ENCODE measurements around the gene STX11.

The STX11 gene

DNA sequence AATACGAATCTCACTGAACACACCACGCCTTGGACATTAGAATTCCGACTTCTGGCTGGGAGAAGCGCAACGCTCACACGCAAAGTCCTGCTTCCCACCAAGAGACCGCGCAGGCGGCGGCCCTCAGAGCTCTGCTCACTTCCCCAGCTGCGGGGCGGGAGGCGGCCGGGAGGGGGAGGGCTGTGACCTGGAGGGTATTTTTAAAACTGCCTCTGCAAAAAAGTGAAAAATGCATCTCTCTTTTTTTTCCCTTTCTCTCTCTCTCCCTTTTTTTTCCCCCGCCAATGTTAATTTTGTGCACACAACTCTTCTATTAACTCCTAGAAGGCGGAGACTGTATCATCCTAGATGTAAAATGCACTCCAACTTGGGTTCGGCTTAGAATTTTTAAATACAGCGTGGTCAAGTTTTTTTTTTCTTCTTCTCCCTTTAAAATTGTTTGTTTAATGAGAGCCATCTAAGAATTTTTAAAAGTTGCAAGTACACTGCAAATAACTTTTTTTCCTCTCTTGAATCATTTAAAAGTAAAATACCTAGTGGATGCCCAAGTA, 66.4 kb downstream of the STX11 start:
- peak overlapping the region; percentile 73 to 86 for H3K9ac ChIP-seq (ENCODE audit: low read depth in 1 of 2, low read length in 2 of 2)
- no peaks in the 10 kb centered on the region for H3K36me3 ChIP-seq (ENCODE audit: control insufficient read depth in 1 of 2, insufficient read depth in 2 of 2, low read length in 2 of 2)

DNA sequence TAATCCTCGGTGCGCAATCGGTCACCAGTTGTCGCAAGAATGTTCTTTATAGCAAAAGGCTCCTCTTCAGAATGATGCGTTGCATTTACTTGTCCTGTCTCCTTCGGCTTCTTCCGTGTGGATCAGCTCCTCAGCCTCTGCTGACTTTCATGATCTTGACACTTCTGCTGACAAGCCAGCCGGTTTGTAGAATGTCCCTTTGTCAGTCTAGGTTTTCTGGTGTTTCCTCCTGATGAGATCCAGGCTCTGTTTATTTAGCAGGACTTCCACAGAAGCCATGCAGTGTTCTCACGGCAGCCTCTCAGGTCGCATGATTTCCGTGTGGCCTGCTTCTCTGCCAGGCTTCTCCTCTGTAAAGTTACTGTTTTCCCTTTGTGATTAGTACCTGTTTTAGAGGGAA, 66.9 kb downstream of the STX11 start:
- Histone ChIP-seq H3K36me3 (ENCODE audit: control insufficient read depth in 1 of 2, insufficient read depth in 2 of 2, low read length in 2 of 2) (no peaks in the 10 kb centered on the region), H3K4me1 (ENCODE audit: control insufficient read depth in 1 of 2, insufficient read depth in 2 of 2, low read length in 2 of 2) (peaks cover 9 to 10% of the 10 kb centered on the region in 2 donors), H3K9me3 (ENCODE audit: control insufficient read depth in 1 of 2, low read length in 2 of 2) (peaks cover 0 to 5% of the 10 kb centered on the region in 2 donors), H3K9ac (ENCODE audit: low read depth in 1 of 2, low read length in 2 of 2) (no peak overlapping the region), H3K4me3 (ENCODE audit: low read depth in 1 of 2, low read length in 2 of 2) (no peak overlapping the region), H3K27ac (ENCODE audit: low read depth, low read length) (no peak overlapping the region), H3K27me3 (ENCODE audit: control insufficient read depth in 1 of 2, insufficient read depth in 2 of 2, low read length in 2 of 2) (no peaks in the 10 kb centered on the region)

More for the DNA sequence above, 66.4 kb downstream of the STX11 start:
- peaks cover 0 to 5% of the 10 kb centered on the region in 2 donors for H3K9me3 ChIP-seq (ENCODE audit: control insufficient read depth in 1 of 2, low read length in 2 of 2)
- peaks cover 9 to 10% of the 10 kb centered on the region in 2 donors for H3K4me1 ChIP-seq (ENCODE audit: control insufficient read depth in 1 of 2, insufficient read depth in 2 of 2, low read length in 2 of 2)
- peak overlapping the region; percentile 99 for H3K27ac ChIP-seq (ENCODE audit: low read depth, low read length)
- H3K27me3 ChIP-seq (ENCODE audit: control insufficient read depth in 1 of 2, insufficient read depth in 2 of 2, low read length in 2 of 2), result no peaks in the 10 kb centered on the region
- peak overlapping the region; percentile 80 to 83 for H3K4me3 ChIP-seq (ENCODE audit: low read depth in 1 of 2, low read length in 2 of 2)

DNA sequence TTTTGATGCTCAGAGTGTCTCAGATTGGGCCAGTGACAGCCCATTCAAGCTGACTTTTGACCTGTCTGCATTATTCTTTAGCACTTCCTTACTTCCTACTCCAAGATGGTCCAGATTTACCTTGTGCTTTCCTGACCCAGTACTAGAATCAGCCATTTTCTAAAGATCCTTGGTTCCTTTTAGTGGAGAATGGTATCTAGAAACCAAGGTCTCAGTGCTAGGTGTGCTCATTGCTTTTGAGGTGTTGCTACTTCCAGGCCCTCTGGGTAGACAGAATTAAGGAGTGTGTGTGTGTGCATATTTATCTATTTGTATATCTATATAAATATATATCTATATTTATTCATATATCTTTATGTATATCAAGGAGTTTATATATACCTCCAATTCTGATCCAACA, 67.5 kb downstream of the STX11 start:
- Histone ChIP-seq H3K4me3 (ENCODE audit: low read depth in 1 of 2, low read length in 2 of 2) (no peak overlapping the region), H3K9me3 (ENCODE audit: control insufficient read depth in 1 of 2, low read length in 2 of 2) (peaks cover 0 to 5% of the 10 kb centered on the region in 2 donors), H3K9ac (ENCODE audit: low read depth in 1 of 2, low read length in 2 of 2) (no peak overlapping the region), H3K4me1 (ENCODE audit: control insufficient read depth in 1 of 2, insufficient read depth in 2 of 2, low read length in 2 of 2) (peaks cover 9 to 10% of the 10 kb centered on the region in 2 donors), H3K27ac (ENCODE audit: low read depth, low read length) (no peak overlapping the region), H3K27me3 (ENCODE audit: control insufficient read depth in 1 of 2, insufficient read depth in 2 of 2, low read length in 2 of 2) (no peaks in the 10 kb centered on the region), H3K36me3 (ENCODE audit: control insufficient read depth in 1 of 2, insufficient read depth in 2 of 2, low read length in 2 of 2) (no peaks in the 10 kb centered on the region)

DNA sequence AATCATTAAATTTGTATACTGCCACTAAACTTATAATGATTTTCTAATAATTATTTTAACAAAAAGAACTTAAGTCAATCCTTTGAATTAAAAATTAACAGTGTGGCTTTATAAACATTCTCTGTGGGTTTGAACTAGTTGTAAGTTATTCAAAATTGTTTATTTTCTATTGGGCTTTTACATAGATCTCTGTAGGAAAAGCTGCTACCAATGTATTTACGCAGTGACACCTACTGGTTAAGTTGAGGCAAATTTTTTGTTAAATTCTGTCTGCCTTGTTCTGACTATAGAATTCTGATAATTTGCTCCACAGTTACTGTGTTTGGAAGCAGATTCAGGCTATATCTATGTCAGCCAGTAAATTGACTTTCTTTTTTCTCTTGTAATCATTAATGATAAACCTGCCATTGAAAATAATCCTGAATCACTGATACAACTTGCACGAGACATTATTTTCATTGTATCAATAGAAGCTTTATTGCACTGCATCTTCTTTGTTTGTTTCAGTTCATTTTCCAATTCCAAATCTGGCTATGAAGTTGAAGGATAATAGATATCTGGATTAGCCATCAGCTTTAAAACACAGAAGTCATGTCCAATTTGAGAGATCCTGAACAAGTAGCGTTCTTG, 68.9 kb downstream of the STX11 start:
- H3K9ac ChIP-seq (ENCODE audit: low read depth in 1 of 2, low read length in 2 of 2), result no peak overlapping the region
- no peak overlapping the region for H3K27ac ChIP-seq (ENCODE audit: low read depth, low read length)
- no peak overlapping the region for H3K4me3 ChIP-seq (ENCODE audit: low read depth in 1 of 2, low read length in 2 of 2)
- no peaks in the 10 kb centered on the region for H3K36me3 ChIP-seq (ENCODE audit: control insufficient read depth in 1 of 2, insufficient read depth in 2 of 2, low read length in 2 of 2)
- no peaks in the 10 kb centered on the region for H3K27me3 ChIP-seq (ENCODE audit: control insufficient read depth in 1 of 2, insufficient read depth in 2 of 2, low read length in 2 of 2)
- peaks cover 9 to 10% of the 10 kb centered on the region in 2 donors for H3K4me1 ChIP-seq (ENCODE audit: control insufficient read depth in 1 of 2, insufficient read depth in 2 of 2, low read length in 2 of 2)
- H3K9me3 ChIP-seq (ENCODE audit: control insufficient read depth in 1 of 2, low read length in 2 of 2), result peaks cover 0 to under 1% of the 10 kb centered on the region in 2 donors

DNA sequence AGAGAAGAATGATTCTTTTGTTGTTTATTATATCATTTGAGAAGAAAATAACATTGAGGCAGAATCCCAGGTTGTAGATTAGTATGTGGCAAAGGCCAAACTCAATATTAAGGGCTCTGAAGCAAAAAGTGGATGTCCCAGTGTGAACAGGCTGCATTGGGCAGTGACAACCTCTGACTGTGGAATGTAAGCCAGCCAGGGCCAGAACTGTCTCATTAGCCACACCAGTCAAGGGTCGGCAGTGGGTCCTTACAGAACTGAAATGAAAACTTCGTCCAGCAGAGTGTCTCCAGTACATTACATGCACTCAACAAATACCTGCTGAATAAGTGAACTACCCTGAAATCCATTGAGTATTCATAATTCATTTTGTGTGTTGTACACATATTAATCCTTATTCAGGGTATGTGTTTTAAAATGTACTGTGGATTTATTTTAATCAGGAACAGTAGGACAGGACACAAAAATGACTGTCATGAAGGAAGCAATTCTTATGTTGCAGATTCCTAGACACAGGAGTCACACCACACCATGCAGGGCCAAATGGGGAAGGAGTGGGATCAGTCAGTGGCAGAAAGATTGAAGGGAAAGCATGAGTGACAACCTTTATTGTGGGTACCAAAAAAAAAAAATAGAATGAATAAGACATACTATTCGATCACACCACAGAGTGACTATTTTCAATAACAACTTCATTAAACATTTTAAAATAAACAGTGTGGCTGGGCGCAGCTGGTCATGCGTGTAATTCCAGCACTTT, 69.9 kb downstream of the STX11 start:
- Histone ChIP-seq H3K27me3 (ENCODE audit: control insufficient read depth in 1 of 2, insufficient read depth in 2 of 2, low read length in 2 of 2) (no peaks in the 10 kb centered on the region), H3K27ac (ENCODE audit: low read depth, low read length) (no peak overlapping the region), H3K4me1 (ENCODE audit: control insufficient read depth in 1 of 2, insufficient read depth in 2 of 2, low read length in 2 of 2) (peaks cover 5 to 6% of the 10 kb centered on the region in 2 donors), H3K9ac (ENCODE audit: low read depth in 1 of 2, low read length in 2 of 2) (no peak overlapping the region), H3K36me3 (ENCODE audit: control insufficient read depth in 1 of 2, insufficient read depth in 2 of 2, low read length in 2 of 2) (no peaks in the 10 kb centered on the region), H3K9me3 (ENCODE audit: control insufficient read depth in 1 of 2, low read length in 2 of 2) (no peaks in the 10 kb centered on the region), H3K4me3 (ENCODE audit: low read depth in 1 of 2, low read length in 2 of 2) (no peak overlapping the region)

DNA sequence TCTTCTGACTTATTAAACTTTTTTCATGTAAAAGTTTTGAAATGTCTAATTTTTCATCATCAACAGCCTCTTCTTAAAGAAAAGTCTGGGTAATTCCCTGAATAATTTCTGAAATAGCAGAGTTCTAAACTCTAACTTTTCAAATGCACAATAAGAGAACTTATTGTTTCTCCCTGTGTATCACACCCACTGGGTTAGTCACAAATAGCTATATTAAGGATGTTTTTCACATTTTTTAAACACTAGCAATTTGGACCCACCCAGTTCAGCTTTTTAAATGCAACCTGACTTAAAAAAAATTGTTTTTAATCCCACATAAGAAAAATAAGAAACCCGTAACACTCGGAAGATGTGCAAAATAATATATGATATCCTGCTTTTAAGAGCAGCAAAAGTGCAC, 73.4 kb downstream of the STX11 start:
- Histone ChIP-seq H3K27me3 (ENCODE audit: control insufficient read depth in 1 of 2, insufficient read depth in 2 of 2, low read length in 2 of 2) (no peaks in the 10 kb centered on the region), H3K9me3 (ENCODE audit: control insufficient read depth in 1 of 2, low read length in 2 of 2) (no peaks in the 10 kb centered on the region), H3K4me1 (ENCODE audit: control insufficient read depth in 1 of 2, insufficient read depth in 2 of 2, low read length in 2 of 2) (no peaks in the 10 kb centered on the region), H3K9ac (ENCODE audit: low read depth in 1 of 2, low read length in 2 of 2) (no peak overlapping the region), H3K36me3 (ENCODE audit: control insufficient read depth in 1 of 2, insufficient read depth in 2 of 2, low read length in 2 of 2) (no peaks in the 10 kb centered on the region), H3K4me3 (ENCODE audit: low read depth in 1 of 2, low read length in 2 of 2) (no peak overlapping the region), H3K27ac (ENCODE audit: low read depth, low read length) (no peak overlapping the region)

DNA sequence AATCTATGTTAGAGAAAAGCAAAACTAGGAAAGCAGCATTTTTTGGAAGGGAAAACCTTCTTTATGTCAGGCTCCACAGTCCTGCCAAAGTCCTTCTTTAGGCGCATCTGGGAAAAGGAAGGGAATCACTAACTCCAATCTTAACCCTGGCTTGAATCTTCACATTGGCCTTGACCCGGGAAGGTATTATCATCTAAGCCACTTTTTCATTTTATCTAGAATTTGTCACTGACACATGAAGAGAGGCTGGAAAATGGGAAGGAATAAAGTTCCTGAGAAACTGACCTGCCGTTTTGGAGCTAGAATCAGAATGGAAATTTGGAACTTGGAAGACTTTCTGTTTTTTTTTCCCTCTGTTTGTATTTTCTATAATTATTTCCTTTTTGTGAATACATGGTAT, 81.4 kb downstream of the STX11 start:
- Histone ChIP-seq H3K27me3 (ENCODE audit: control insufficient read depth in 1 of 2, insufficient read depth in 2 of 2, low read length in 2 of 2) (no peaks in the 10 kb centered on the region), H3K36me3 (ENCODE audit: control insufficient read depth in 1 of 2, insufficient read depth in 2 of 2, low read length in 2 of 2) (no peaks in the 10 kb centered on the region), H3K4me3 (ENCODE audit: low read depth in 1 of 2, low read length in 2 of 2) (no peak overlapping the region), H3K27ac (ENCODE audit: low read depth, low read length) (no peak overlapping the region), H3K9me3 (ENCODE audit: control insufficient read depth in 1 of 2, low read length in 2 of 2) (no peaks in the 10 kb centered on the region), H3K4me1 (ENCODE audit: control insufficient read depth in 1 of 2, insufficient read depth in 2 of 2, low read length in 2 of 2) (no peaks in the 10 kb centered on the region), H3K9ac (ENCODE audit: low read depth in 1 of 2, low read length in 2 of 2) (no peak overlapping the region)

DNA sequence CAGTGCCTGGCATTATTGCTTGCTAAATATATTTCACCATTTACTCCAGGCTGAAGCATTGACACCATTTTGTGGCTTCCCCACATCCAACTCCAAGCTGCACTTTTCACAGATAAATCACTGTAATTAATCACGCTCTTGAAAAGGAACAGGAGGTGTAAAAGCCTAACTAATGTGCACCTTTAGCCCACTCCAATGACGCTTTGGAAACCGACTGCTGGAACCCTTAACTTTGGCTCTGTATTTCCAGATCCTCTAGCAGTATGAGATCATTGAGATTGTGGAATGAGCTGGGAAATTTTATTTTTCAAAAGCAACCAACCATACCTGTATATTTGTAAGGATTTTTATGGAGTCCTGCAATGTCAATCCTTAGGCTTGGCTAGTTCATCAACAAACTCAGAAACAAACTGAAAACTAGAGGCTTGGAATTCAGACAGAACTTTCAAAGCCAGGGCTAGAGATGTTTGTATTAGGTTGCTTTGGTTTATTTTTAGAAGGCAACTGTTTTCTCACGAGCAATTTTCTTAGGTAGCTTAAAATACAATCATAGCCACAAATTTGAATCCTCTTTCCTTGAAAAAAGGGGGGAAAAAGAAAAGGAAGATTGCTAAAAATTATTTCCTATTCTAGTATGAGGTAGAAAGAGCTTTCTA, 82.0 kb downstream of the STX11 start:
- Histone ChIP-seq H3K9me3 (ENCODE audit: control insufficient read depth in 1 of 2, low read length in 2 of 2) (no peaks in the 10 kb centered on the region), H3K36me3 (ENCODE audit: control insufficient read depth in 1 of 2, insufficient read depth in 2 of 2, low read length in 2 of 2) (no peaks in the 10 kb centered on the region), H3K4me3 (ENCODE audit: low read depth in 1 of 2, low read length in 2 of 2) (no peak overlapping the region), H3K27ac (ENCODE audit: low read depth, low read length) (no peak overlapping the region), H3K9ac (ENCODE audit: low read depth in 1 of 2, low read length in 2 of 2) (no peak overlapping the region), H3K27me3 (ENCODE audit: control insufficient read depth in 1 of 2, insufficient read depth in 2 of 2, low read length in 2 of 2) (no peaks in the 10 kb centered on the region), H3K4me1 (ENCODE audit: control insufficient read depth in 1 of 2, insufficient read depth in 2 of 2, low read length in 2 of 2) (no peaks in the 10 kb centered on the region)

DNA sequence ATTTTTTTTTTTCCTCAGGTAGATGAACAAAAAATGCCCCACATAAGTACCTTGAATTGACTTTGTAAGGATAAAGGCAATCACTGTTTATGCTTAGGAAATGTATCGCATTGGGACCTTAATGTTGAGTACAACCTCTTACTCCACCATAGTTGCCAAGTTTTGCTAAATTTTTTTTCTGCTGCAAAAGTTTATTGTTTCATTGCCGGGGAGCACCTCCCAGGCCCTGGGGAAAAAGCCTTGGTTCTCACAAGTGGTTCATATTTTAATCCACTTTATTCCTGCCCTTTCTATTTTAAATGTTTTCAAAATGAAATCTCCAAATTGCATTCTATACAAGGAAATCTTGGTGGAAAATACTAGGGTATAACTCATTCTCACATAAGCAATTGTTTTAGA, 82.5 kb downstream of the STX11 start:
- H3K9me3 ChIP-seq (ENCODE audit: control insufficient read depth in 1 of 2, low read length in 2 of 2), result no peaks in the 10 kb centered on the region
- no peaks in the 10 kb centered on the region for H3K4me1 ChIP-seq (ENCODE audit: control insufficient read depth in 1 of 2, insufficient read depth in 2 of 2, low read length in 2 of 2)
- no peaks in the 10 kb centered on the region for H3K27me3 ChIP-seq (ENCODE audit: control insufficient read depth in 1 of 2, insufficient read depth in 2 of 2, low read length in 2 of 2)
- no peak overlapping the region for H3K27ac ChIP-seq (ENCODE audit: low read depth, low read length)
- H3K9ac ChIP-seq (ENCODE audit: low read depth in 1 of 2, low read length in 2 of 2), result no peak overlapping the region
- no peaks in the 10 kb centered on the region for H3K36me3 ChIP-seq (ENCODE audit: control insufficient read depth in 1 of 2, insufficient read depth in 2 of 2, low read length in 2 of 2)
- no peak overlapping the region for H3K4me3 ChIP-seq (ENCODE audit: low read depth in 1 of 2, low read length in 2 of 2)

DNA sequence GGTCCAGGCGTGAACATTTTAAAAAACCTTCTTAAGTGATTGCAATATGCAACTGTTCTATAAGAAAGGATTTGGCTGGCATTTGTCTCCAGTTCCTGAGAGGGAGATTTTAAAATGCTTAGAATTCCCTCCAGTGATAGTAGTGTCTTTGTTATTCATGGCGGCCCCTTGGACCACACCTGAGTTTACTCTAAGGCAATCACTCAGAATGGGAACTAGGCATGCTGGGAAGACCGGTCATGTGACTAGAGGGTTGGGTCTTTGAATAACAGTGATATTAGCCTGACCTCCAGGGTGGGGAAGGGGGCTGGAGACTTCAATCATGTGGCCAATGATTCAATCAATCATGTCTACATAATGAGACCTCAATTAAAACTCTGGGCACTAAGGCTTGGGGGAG, 84.1 kb downstream of the STX11 start:
- Histone ChIP-seq H3K4me1 (ENCODE audit: control insufficient read depth in 1 of 2, insufficient read depth in 2 of 2, low read length in 2 of 2) (no peaks in the 10 kb centered on the region), H3K9me3 (ENCODE audit: control insufficient read depth in 1 of 2, low read length in 2 of 2) (no peaks in the 10 kb centered on the region), H3K4me3 (ENCODE audit: low read depth in 1 of 2, low read length in 2 of 2) (no peak overlapping the region), H3K36me3 (ENCODE audit: control insufficient read depth in 1 of 2, insufficient read depth in 2 of 2, low read length in 2 of 2) (no peaks in the 10 kb centered on the region), H3K27me3 (ENCODE audit: control insufficient read depth in 1 of 2, insufficient read depth in 2 of 2, low read length in 2 of 2) (no peaks in the 10 kb centered on the region), H3K9ac (ENCODE audit: low read depth in 1 of 2, low read length in 2 of 2) (no peak overlapping the region), H3K27ac (ENCODE audit: low read depth, low read length) (no peak overlapping the region)

All from duodenal mucosa (tissue), 2 donors.